GM18499 (cell line): ENCODE results near the gene CD27.
A peak's percentile ranks its signal among the peaks of the same experiment; 100 is the strongest.
"Not testable (repeated sequence)": the region's sequence is repeated elsewhere in the genome, so short reads cannot be mapped to it uniquely, and the experiment has no call there.

Experiments used
- ATAC-seq: cut with Tn5 transposase; IDR thresholded peaks from one replicate; pipeline ENCODE4 v1.9.1; 2021; ENCODE audit warnings: moderate number of reproducible peaks; ENCODE audit not compliant: insufficient read depth, unreplicated experiment

The CD27 gene

GRCh38 chr12:6477601-6478377, 33.0 kb downstream of the CD27 start:
- ATAC-seq: not testable (repeated sequence)

GRCh38 chr12:6478416-6478815, 33.7 kb downstream of the CD27 start:
- no peak for ATAC-seq

GRCh38 chr12:6488240-6488639, 43.5 kb downstream of the CD27 start:
- no peak for ATAC-seq

- no peak for ATAC-seq
Measured at GRCh38 chr12:6489449-6489848, 44.7 kb downstream of the CD27 start.

- not testable (repeated sequence) for ATAC-seq
Measured at GRCh38 chr12:6490673-6491072, 45.9 kb downstream of the CD27 start.

- peak; percentile 50 for ATAC-seq
Measured at GRCh38 chr12:6492838-6493496, 48.2 kb downstream of the CD27 start, which contains the start of gene MRPL51. TSS of gene MRPL51 (minus strand) at chr12:6493262. CDS start at chr12:6493136, 126 bp downstream.

GRCh38 chr12:6493497-6494257, 48.9 kb downstream of the CD27 start, which contains the start of gene NCAPD2:
TSS of gene NCAPD2 (plus strand) at chr12:6494102. CDS start at chr12:6495099, 997 bp downstream.
- peak; percentile 54 for ATAC-seq

- no peak for ATAC-seq
Measured at GRCh38 chr12:6494258-6494743, 49.5 kb downstream of the CD27 start.

GRCh38 chr12:6494968-6495367, 50.2 kb downstream of the CD27 start:
- ATAC-seq: no peak

GRCh38 chr12:6497291-6497690, 52.5 kb downstream of the CD27 start:
- ATAC-seq: not testable (repeated sequence)

- no peak for ATAC-seq
Measured at GRCh38 chr12:6500466-6500865, 55.7 kb downstream of the CD27 start.
